ENCODE results near the gene UGT1A4.

The UGT1A4 gene

DNA sequence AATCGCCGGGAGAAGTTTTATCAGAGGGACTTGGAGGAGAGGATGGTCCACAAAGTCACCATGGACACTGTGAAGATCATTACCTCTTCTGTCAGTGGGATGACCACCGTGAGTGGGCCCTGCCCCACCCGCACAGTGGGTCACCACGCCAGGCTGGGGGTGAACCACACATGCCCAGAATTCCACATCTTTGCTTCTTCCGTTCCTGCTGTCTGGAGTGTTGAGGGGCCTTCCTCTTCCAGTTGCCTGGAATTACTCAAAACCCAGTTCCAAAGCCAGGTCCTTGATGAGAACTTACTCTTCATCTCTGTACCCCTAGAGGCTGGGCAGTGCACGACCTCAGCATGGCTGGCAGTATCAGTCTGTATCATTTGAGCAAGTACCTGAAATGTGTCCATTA, 81.7 kb downstream of the UGT1A4 start:
- Mint-ChIP-seq H3K4me1 (peaks cover 8% of the 10 kb centered on the region), H3K27me3 (peaks cover 47% of the 10 kb centered on the region), H3K36me3 (ENCODE audit: insufficient read depth) (no peaks in the 10 kb centered on the region), H3K27ac (ENCODE audit: low read depth) (no peak overlapping the region), H3K4me3 (no peak overlapping the region), H3K9me3 (no peaks in the 10 kb centered on the region)
- ATAC-seq (replicated peaks; ENCODE audit: extremely low read depth, poor library complexity, severe bottlenecking) (no peak), DNase-seq (ENCODE audit: low spot score in 2 of 2) (peak in 1 of 2 donors; percentile 5)

DNA sequence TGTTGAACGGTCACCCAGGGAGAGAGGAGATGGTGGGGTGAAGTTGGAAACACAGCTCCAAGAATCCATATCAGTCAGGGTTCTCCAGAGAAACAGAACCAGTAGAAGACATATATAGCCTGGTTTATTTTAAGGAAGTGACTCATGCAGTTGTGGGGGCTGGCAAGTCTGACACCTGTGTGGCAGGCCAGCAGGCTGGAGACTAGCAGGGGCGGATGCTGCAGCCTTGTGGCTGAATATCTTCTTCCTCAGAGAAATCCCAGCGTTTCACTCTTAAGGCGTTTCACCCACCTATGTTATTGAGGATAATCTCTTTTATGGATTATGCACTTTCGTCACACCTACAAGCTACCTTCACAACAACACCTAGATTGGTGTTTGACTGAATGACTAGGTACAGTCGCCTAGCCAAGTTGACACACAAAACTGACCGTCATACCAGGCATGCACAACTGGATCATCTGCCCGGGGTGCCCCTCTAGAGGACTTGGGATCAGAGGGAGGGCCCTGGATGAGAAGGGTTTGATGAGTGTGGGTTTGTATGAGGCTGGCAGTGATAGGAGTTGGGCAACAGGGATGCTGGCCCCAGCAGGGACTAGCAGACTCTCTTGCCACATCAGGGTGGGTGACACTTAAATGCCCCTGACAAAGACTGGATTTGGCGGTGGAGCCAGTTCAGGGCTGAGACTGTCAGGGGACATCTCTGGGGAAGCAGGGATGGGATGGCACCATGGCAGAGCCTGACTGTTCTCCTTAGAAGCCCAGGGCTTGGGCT, 83.0 kb downstream of the UGT1A4 start:
- H3K4me1 Mint-ChIP-seq: peaks cover 8% of the 10 kb centered on the region
- no peaks in the 10 kb centered on the region for H3K36me3 Mint-ChIP-seq (ENCODE audit: insufficient read depth)
- ATAC-seq (replicated peaks; ENCODE audit: extremely low read depth, poor library complexity, severe bottlenecking) (peak; percentile 68), DNase-seq (ENCODE audit: low spot score in 2 of 2) (peak in 1 of 2 donors; percentile 11)
- H3K4me3 Mint-ChIP-seq: no peak overlapping the region
- H3K27ac Mint-ChIP-seq (ENCODE audit: low read depth): no peak overlapping the region
- peaks cover 60% of the 10 kb centered on the region for H3K27me3 Mint-ChIP-seq
- H3K9me3 Mint-ChIP-seq: no peaks in the 10 kb centered on the region

DNA sequence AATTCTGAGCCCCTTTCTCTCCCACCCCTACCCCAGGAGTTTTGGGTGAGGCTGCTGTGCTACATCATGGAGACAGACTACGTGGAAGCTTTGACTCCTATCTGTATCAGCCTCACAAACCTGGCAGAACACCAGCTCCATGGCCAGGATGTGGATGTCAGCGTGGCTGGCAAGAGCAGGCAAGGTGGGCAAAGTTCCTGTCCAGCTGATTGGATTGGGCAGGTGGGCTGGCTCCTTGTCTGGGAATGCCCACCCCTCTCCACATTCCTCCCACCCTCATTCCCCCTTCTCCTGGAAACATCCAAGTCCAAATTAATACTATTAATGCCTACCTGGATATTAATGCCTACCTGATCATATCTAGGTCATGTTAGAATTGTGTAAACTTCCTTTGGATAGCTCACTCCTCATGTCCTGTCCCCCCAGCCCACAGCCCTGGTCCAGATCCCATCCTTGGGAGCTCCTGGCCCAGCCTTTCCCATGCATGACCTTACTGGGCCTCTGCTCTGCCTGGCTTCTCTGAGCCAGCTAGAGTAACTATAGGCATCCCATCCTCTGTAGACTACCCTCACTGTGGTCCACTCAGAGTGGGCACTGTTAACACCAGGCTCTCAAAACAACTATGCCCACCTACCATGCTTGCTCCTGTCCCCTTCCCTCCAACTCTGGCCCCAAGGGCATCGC, 83.7 kb downstream of the UGT1A4 start:
- no peak for DNase-seq (ENCODE audit: low spot score in 2 of 2)
- no peaks in the 10 kb centered on the region for H3K9me3 Mint-ChIP-seq
- H3K4me3 Mint-ChIP-seq: no peak overlapping the region
- no peak overlapping the region for H3K27ac Mint-ChIP-seq (ENCODE audit: low read depth)
- no peaks in the 10 kb centered on the region for H3K36me3 Mint-ChIP-seq (ENCODE audit: insufficient read depth)
- H3K27me3 Mint-ChIP-seq: peaks cover 63% of the 10 kb centered on the region
- no peak for ATAC-seq (replicated peaks; ENCODE audit: extremely low read depth, poor library complexity, severe bottlenecking)
- H3K4me1 Mint-ChIP-seq: peaks cover 8% of the 10 kb centered on the region

DNA sequence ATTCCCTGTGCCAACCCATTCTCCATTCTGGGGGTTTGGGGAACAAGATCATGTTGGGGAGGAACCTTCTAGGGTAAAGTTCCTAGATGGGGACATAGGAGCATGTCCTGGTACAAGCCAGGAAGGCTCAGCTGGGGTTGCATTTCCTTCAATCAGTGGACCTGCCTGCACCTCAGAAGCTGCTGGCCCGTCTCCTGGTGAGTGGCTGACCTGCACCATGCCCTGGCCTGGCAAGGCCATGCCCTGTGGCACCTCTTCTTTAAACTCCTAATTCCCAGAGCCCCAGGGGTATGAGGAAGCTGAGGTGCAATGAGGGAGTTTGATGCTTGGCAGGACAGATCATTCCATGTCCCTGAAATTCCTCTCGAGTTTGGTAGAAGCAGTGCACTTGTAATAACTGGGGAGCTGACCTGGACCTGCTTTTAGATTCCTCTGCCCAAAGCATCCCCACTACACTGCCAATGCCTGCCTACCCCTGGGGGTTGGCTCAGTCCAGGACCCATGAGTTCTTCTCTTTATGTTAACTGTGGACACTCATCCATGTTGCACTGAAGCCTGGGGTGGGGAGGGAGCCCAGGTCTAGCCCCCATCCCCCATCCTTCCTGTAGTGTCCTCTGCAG, 84.9 kb downstream of the UGT1A4 start:
- no peaks in the 10 kb centered on the region for H3K36me3 Mint-ChIP-seq (ENCODE audit: insufficient read depth)
- H3K27me3 Mint-ChIP-seq: peaks cover 61% of the 10 kb centered on the region
- DNase-seq (ENCODE audit: low spot score in 2 of 2): no peak
- no peak for ATAC-seq (replicated peaks; ENCODE audit: extremely low read depth, poor library complexity, severe bottlenecking)
- H3K9me3 Mint-ChIP-seq: no peaks in the 10 kb centered on the region
- H3K4me3 Mint-ChIP-seq: no peak overlapping the region
- H3K27ac Mint-ChIP-seq (ENCODE audit: low read depth): no peak overlapping the region
- H3K4me1 Mint-ChIP-seq: peaks cover 8% of the 10 kb centered on the region

DNA sequence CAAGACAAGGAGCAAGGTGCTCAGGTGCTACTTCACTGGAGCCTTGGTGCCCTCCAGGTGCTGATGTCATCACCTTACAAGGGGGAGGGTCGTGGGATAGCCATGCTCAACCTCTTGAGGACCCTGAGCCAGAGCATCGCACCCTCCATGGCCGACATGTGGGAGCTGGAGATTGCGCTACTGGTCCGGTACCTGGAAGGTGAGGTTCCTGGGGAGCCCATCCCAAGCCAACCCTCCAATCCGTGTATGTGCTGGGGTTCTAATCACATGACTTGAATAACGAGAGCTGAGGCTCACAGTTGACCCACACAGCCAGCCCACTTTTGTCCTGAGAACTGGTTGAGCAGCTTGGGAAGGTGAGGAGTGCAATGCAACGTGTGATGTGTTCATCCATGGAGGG, 85.5 kb downstream of the UGT1A4 start:
- no peak overlapping the region for H3K27ac Mint-ChIP-seq (ENCODE audit: low read depth)
- DNase-seq (ENCODE audit: low spot score in 2 of 2) (peak in 1 of 2 donors; percentile 8), ATAC-seq (replicated peaks; ENCODE audit: extremely low read depth, poor library complexity, severe bottlenecking) (no peak)
- H3K36me3 Mint-ChIP-seq (ENCODE audit: insufficient read depth): no peaks in the 10 kb centered on the region
- H3K4me3 Mint-ChIP-seq: no peak overlapping the region
- peaks cover 55% of the 10 kb centered on the region for H3K27me3 Mint-ChIP-seq
- peaks cover 8% of the 10 kb centered on the region for H3K4me1 Mint-ChIP-seq
- H3K9me3 Mint-ChIP-seq: no peaks in the 10 kb centered on the region

DNA sequence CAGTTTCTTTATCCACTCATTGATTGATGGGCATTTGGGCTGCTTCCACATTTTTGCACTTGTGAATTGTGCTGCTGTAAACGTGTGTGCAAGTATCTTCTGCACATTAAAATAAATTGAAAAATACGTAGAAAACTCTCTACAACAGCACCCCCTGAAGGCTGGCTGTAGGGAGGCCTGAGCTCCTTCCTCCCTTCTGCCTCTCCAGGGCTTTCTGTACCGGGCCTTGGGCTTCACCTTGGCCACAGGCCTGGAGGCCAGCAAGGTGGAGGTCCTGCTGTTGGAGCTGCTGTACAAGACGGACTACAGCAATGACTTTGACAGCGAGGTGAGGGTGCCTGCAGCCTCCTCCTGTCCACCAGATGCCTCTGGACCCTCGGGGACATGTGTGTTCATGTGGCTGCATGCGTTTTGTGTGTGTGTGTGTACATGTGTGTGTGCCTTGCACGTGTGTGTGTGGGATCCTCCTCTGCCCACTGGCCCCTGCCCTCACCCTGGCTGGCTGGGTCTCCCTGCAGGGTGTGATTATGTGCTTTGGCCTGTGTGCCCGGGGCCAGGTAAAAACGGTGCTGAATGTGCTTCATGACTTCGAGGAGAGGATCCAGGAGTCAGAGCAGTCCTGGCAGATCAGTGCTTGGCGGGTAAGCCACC, 88.8 kb downstream of the UGT1A4 start:
- H3K4me1 Mint-ChIP-seq: no peaks in the 10 kb centered on the region
- H3K27me3 Mint-ChIP-seq: peaks cover 65% of the 10 kb centered on the region
- ATAC-seq (replicated peaks; ENCODE audit: extremely low read depth, poor library complexity, severe bottlenecking) (no peak), DNase-seq (ENCODE audit: low spot score in 2 of 2) (peak in 1 of 2 donors; percentile 10)
- H3K4me3 Mint-ChIP-seq: no peak overlapping the region
- no peaks in the 10 kb centered on the region for H3K9me3 Mint-ChIP-seq
- no peak overlapping the region for H3K27ac Mint-ChIP-seq (ENCODE audit: low read depth)
- no peaks in the 10 kb centered on the region for H3K36me3 Mint-ChIP-seq (ENCODE audit: insufficient read depth)

DNA sequence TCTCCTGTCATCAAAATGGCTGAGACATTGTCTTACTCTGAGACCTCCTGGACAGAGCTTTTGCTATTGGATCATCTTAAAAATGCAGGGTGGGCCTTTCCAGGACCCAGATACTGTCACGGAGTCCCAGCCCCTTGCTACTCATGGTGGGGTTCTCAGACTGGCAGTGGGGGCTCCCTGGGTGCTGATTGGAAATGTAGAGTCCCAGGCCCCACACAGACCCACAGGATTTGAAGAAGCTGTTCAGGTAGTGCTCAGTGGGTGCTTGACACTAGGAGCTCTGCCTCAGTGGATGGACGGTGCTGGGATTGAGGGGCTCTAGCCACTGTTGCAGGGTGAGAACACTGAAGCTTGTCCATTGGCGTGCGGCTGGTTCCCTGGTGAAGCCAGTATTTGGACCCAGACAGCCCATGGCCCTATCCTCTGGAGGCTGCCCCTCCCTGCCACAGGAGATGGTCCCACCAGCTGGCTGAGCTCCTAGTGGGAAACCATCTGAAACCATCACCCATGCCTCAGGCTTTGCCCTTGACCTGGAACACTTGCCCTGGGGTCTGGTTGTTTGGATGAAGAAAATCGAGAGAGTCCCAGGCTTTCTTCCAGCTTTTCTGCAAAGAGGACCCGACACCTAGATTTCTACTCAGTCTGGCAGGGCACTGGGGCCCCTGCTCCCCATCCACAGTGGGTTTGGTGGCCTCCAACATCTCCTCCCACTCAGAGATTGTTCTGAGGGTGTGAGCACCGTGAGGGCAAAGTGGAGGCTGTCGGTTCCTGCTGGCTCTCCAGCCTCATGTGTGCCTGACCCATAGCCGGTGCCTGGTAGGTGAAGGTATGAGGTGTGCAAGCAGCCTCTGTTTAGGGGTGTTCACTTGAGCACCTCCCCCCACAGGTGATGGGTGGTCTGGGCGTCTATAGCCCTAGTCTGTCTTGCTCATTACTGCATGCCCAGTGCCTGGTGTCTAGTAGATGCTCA, 89.7 kb downstream of the UGT1A4 start:
- H3K36me3 Mint-ChIP-seq (ENCODE audit: insufficient read depth): no peaks in the 10 kb centered on the region
- DNase-seq (ENCODE audit: low spot score in 2 of 2) (no peak), ATAC-seq (replicated peaks; ENCODE audit: extremely low read depth, poor library complexity, severe bottlenecking) (no peak)
- H3K4me3 Mint-ChIP-seq: no peak overlapping the region
- no peaks in the 10 kb centered on the region for H3K9me3 Mint-ChIP-seq
- H3K4me1 Mint-ChIP-seq: no peaks in the 10 kb centered on the region
- no peak overlapping the region for H3K27ac Mint-ChIP-seq (ENCODE audit: low read depth)
- peaks cover 64% of the 10 kb centered on the region for H3K27me3 Mint-ChIP-seq

DNA sequence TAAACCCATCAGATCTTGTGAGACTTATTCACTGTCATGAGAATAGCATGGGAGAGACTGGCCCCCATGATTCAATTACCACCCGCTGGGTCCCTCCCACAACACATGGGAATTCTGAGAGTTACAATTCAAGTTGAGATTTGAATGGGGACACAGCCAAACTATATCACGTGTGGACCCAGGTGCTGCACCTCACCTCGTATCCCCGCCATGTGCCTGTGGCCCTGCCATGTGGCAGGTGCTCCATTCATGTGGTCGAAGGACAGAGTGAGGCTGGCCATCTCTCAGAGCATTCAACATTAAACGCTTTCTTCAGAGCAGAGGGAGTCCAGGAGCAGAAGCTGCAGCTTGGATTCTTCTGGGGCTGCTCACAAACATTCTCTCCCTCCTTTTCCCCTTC, 91.8 kb downstream of the UGT1A4 start:
- ATAC-seq (replicated peaks; ENCODE audit: extremely low read depth, poor library complexity, severe bottlenecking) (no peak), DNase-seq (ENCODE audit: low spot score in 2 of 2) (no peak)
- H3K4me3 Mint-ChIP-seq: no peak overlapping the region
- H3K4me1 Mint-ChIP-seq: no peaks in the 10 kb centered on the region
- no peaks in the 10 kb centered on the region for H3K36me3 Mint-ChIP-seq (ENCODE audit: insufficient read depth)
- no peaks in the 10 kb centered on the region for H3K9me3 Mint-ChIP-seq
- peaks cover 59% of the 10 kb centered on the region for H3K27me3 Mint-ChIP-seq
- no peak overlapping the region for H3K27ac Mint-ChIP-seq (ENCODE audit: low read depth)

DNA sequence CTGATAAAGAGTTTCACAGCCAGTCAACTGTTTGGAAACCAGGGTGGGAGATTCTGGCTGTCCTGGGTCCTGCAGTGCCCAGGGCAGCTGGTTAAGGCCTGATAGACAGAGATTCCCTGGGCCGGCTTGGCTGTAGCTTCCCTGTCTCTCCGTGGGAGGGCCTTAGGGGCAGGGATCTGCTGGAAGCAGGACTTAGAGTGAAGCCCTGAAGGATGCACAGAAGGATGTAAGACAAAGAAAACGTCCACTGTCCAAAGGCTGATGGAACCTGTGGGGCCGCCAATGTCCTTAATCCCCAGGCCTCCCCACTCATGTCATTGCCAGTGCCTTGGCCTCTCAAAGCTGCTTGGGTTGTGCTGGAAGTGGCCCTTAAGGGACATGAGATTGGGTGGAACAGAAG, 92.6 kb downstream of the UGT1A4 start:
- Mint-ChIP-seq H3K36me3 (ENCODE audit: insufficient read depth) (no peaks in the 10 kb centered on the region), H3K27me3 (peaks cover 59% of the 10 kb centered on the region), H3K4me3 (no peak overlapping the region), H3K4me1 (no peaks in the 10 kb centered on the region), H3K9me3 (no peaks in the 10 kb centered on the region), H3K27ac (ENCODE audit: low read depth) (no peak overlapping the region)
- DNase-seq (ENCODE audit: low spot score in 2 of 2) (no peak), ATAC-seq (replicated peaks; ENCODE audit: extremely low read depth, poor library complexity, severe bottlenecking) (no peak)

DNA sequence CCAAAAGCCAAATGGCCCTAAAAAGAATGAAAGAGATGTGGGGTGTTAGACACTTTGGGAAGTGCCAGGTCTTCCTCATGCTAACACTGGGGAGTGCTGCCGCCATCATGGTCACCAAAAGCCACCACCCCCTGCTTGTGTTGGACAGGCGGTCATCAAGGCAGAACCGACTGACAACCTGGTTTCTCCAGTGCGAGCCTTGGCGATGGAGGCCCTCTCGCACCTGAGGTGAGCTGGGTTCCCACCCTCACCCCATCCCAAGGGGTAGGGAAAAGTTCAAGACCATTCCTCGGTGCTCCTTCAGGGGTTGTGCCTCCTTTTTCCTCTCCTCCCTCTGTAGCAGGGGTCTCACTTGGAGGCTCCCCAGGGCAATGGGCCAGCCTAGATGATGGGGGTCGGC, 93.2 kb downstream of the UGT1A4 start:
- DNase-seq (ENCODE audit: low spot score in 2 of 2): no peak
- Mint-ChIP-seq H3K27me3 (peaks cover 59% of the 10 kb centered on the region), H3K4me1 (no peaks in the 10 kb centered on the region)

DNA sequence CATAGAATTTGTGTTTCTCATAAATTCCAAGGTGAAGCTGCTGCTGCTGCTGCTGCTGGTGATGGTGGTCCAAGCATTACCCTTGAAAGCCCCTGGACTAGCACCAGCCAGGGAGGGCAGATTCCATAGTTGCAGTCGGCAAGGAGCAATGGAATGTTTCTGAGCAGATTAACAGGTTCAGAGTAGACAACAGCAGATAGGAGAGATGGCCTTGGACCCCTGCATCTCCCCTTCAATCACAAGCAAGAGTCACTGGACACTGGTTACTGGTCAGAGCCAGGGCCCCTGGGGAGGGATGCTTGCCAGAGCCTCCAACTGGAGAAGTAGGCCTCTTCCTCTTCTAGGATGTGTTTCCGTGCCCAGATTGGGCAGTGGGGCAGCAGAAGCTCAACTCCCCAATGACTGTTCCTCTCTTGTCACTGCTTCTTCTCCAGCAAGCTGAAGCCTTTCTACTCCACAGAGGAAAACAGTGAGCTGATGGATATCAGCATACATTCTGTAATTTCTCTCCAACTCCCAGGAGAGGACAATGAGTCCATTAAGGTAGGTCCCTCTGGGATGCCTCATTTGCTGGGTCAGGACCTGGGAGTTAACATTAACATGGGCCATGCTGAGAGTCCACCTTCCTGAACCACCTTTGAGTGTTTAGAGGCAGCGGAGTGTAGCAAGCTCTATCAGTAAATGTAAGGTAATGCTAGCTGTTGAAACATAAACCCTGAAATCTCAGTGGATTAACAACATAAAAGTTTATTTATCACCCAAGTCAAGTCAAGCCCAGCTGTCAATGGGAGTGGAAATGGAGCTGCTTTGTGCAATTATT, 94.9 kb downstream of the UGT1A4 start:
- Mint-ChIP-seq H3K27me3 (peaks cover 75% of the 10 kb centered on the region), H3K27ac (ENCODE audit: low read depth) (no peak overlapping the region), H3K36me3 (ENCODE audit: insufficient read depth) (no peaks in the 10 kb centered on the region)

More for the DNA sequence above, 93.2 kb downstream of the UGT1A4 start:
- H3K36me3 Mint-ChIP-seq (ENCODE audit: insufficient read depth): no peaks in the 10 kb centered on the region
- no peaks in the 10 kb centered on the region for H3K9me3 Mint-ChIP-seq
- ATAC-seq (replicated peaks; ENCODE audit: extremely low read depth, poor library complexity, severe bottlenecking): no peak
- no peak overlapping the region for H3K27ac Mint-ChIP-seq (ENCODE audit: low read depth)
- H3K4me3 Mint-ChIP-seq: no peak overlapping the region

More for the DNA sequence above, 94.9 kb downstream of the UGT1A4 start:
- ATAC-seq (replicated peaks; ENCODE audit: extremely low read depth, poor library complexity, severe bottlenecking) (no peak), DNase-seq (ENCODE audit: low spot score in 2 of 2) (no peak)
- Mint-ChIP-seq H3K4me3 (no peak overlapping the region), H3K9me3 (no peaks in the 10 kb centered on the region), H3K4me1 (no peaks in the 10 kb centered on the region)

Data from central memory CD8-positive, alpha-beta T cell (primary cell).